OCI-LY7 (cell line): Measurements from ENCODE around the gene CEP19. TPM values are rescaled to one million over a fixed set of nuclear protein-coding genes. Genes with fewer than 3 reads are reported as not detected.
A peak's percentile ranks its signal among the peaks of the same experiment; 100 is the strongest.

Experiments
- BruUV-seq: library from RNA; stranded (reverse); fragments of 400-500 nt; replicated peaks from 2 replicates; lab custom pipeline; 2021; lab: Mats Ljungman, UMichigan
- CTCF ChIA-PET: fragments of 300-600 bp; sonication (Branson Sonifier 250); formaldehyde crosslinking; loops from one replicate; lab custom pipeline; 2022; ENCODE audit warnings: antibody characterized with exemption; ENCODE audit not compliant: unreplicated experiment; lab: Charles Lee
- POLR2A ChIA-PET: fragments of 300-600 bp; sonication (Branson Sonifier 250); formaldehyde crosslinking; loops from one replicate; lab custom pipeline; 2022; ENCODE audit warnings: antibody characterized with exemption; lab: Charles Lee
- DNase-seq: peaks from one replicate; pipeline ENCODE4 v3.0.0-alpha.2; 2015; ENCODE audit warnings: low spot score
- H2AFZ ChIP-seq: fragments of 200-600 bp; sonication (generic), shearing (Covaris generic); 2 replicates; pipeline ENCODE4 v1.6.1; 2014; ENCODE audit warnings: mild to moderate bottlenecking, antibody characterized with exemption, low read length, moderate library complexity
- H3K27ac ChIP-seq: fragments of 200-600 bp; sonication (generic); 2 replicates; pipeline ENCODE4 v1.5.1; 2014; ENCODE audit warnings: mixed run types, low read depth, mild to moderate bottlenecking, moderate library complexity, low read length, inconsistent platforms; ENCODE audit not compliant: poor library complexity, severe bottlenecking
- H3K36me3 ChIP-seq: fragments of 200-600 bp; sonication (generic); 2 replicates; pipeline ENCODE4 v1.6.1; 2014; ENCODE audit warnings: mild to moderate bottlenecking, antibody characterized with exemption, low read length, moderate library complexity, mixed read lengths; ENCODE audit not compliant: insufficient read depth
- H3K4me1 ChIP-seq: fragments of 200-600 bp; sonication (generic); 2 replicates; pipeline ENCODE4 v1.5.1; 2014; ENCODE audit warnings: mild to moderate bottlenecking, low read length; ENCODE audit not compliant: insufficient read depth, poor library complexity, severe bottlenecking
- H3K4me2 ChIP-seq: fragments of 200-600 bp; sonication (generic); 2 replicates; pipeline ENCODE4 v1.6.1; 2014; ENCODE audit warnings: mild to moderate bottlenecking, low read length
- H3K4me3 ChIP-seq: fragments of 200-600 bp; sonication (generic); 2 replicates; pipeline ENCODE4 v1.5.1; 2014; ENCODE audit warnings: mild to moderate bottlenecking, low read depth, low read length; ENCODE audit not compliant: poor library complexity, severe bottlenecking
- H3K79me2 ChIP-seq: fragments of 200-600 bp; sonication (generic); 2 replicates; pipeline ENCODE4 v1.6.1; 2016; ENCODE audit warnings: low read depth, mild to moderate bottlenecking, low read length, moderate library complexity, mixed read lengths; ENCODE audit not compliant: insufficient read depth
- H3K9me2 ChIP-seq: fragments of 200-600 bp; sonication (generic); 2 replicates; pipeline ENCODE4 v1.6.1; 2016; ENCODE audit warnings: mild to moderate bottlenecking, low read length, mixed read lengths; ENCODE audit not compliant: insufficient read depth
- H3K9me3 ChIP-seq: fragments of 200-600 bp; sonication (generic); 2 replicates; pipeline ENCODE4 v1.6.1; 2014; ENCODE audit warnings: mild to moderate bottlenecking, mixed run types, low read length, mixed read lengths
- H4K20me1 ChIP-seq: fragments of 200-600 bp; sonication (generic); 2 replicates; pipeline ENCODE4 v1.6.1; 2014; ENCODE audit warnings: mild to moderate bottlenecking, antibody characterized with exemption, low read length, moderate library complexity, mixed read lengths; ENCODE audit not compliant: insufficient read depth
- EZH2phosphoT487 ChIP-seq: fragments of 200-600 bp; sonication (generic); IDR thresholded peaks from 2 replicates; pipeline ENCODE4 v1.6.1; 2018; ENCODE audit warnings: low read depth, borderline replicate concordance, mild to moderate bottlenecking, mixed run types, antibody characterized with exemption, low read length, moderate library complexity, mixed read lengths
- intact Hi-C: fragments of 100-400 bp; cut with micrococcal nuclease; formaldehyde crosslinking; loops from one replicate; pipeline ENCODE4 v1.10.0; 2022; ENCODE audit not compliant: unreplicated experiment
- total RNA-seq, 2 experiments: library from RNA; depleted of rRNA in 1 of 2; stranded (reverse); fragments of >200 nt in 1 of 2; shearing (Covaris generic) in 1 of 2; gene quantifications; 2 replicates each; pipeline ENCODE4 v1.2.3, GENCODE V29; 2014 to 2022
- TF ChIP-seq, protein P1 (sequence below): fragments of 200-600 bp; sonication (generic); conservative IDR thresholded peaks from 2 replicates; pipeline ENCODE4 v1.5.1; 2014; ENCODE audit warnings: mild to moderate bottlenecking, antibody characterized with exemption, low read length, moderate library complexity, mixed read lengths

The CEP19 gene
- total RNA-seq, 2 experiments from 2014 or later, result 3.3 to 5.7 TPM

- DNase-seq, result no peak
- Histone ChIP-seq H3K27ac (peak overlapping the region; percentile 51), H2AFZ (peak overlapping the region; percentile 88), H3K4me1 (peaks cover 13% of the 10 kb centered on the region), H3K9me3 (no peaks in the 10 kb centered on the region), H3K79me2 (peaks cover 4% of the 10 kb centered on the region; the same call in 1 of the 2 replicates), H4K20me1 (no peaks in the 10 kb centered on the region), H3K4me3 (peak overlapping the region; percentile 86), H3K9me2 (no peaks in the 10 kb centered on the region), H3K4me2 (peak overlapping the region; percentile 64), H3K36me3 (no peaks in the 10 kb centered on the region)
- TF ChIP-seq EZH2phosphoT487, result no peak
- TF ChIP-seq, protein P1, sequence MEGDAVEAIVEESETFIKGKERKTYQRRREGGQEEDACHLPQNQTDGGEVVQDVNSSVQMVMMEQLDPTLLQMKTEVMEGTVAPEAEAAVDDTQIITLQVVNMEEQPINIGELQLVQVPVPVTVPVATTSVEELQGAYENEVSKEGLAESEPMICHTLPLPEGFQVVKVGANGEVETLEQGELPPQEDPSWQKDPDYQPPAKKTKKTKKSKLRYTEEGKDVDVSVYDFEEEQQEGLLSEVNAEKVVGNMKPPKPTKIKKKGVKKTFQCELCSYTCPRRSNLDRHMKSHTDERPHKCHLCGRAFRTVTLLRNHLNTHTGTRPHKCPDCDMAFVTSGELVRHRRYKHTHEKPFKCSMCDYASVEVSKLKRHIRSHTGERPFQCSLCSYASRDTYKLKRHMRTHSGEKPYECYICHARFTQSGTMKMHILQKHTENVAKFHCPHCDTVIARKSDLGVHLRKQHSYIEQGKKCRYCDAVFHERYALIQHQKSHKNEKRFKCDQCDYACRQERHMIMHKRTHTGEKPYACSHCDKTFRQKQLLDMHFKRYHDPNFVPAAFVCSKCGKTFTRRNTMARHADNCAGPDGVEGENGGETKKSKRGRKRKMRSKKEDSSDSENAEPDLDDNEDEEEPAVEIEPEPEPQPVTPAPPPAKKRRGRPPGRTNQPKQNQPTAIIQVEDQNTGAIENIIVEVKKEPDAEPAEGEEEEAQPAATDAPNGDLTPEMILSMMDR, result no peak
- ChIA-PET POLR2A (interaction anchor here (0.6 to 1.9 kb wide), 3 partner anchors 24 to 44 kb away, joined by 3 to 5 read pairs (median 3); no protein-coding TSS in a partner anchor), CTCF (no interaction called here)
- intact Hi-C loops, result loop anchor here (2.0 to 10.0 kb wide), 2 partner anchors 26 to 252 kb away; partner anchors contain the start of genes PAK2 and PIGZ
- TSS peak; percentile 75 for BruUV-seq
These were observed 714 bp upstream of the CEP19 start for GRCh38 chr3:196712514-196713413.

DNA sequence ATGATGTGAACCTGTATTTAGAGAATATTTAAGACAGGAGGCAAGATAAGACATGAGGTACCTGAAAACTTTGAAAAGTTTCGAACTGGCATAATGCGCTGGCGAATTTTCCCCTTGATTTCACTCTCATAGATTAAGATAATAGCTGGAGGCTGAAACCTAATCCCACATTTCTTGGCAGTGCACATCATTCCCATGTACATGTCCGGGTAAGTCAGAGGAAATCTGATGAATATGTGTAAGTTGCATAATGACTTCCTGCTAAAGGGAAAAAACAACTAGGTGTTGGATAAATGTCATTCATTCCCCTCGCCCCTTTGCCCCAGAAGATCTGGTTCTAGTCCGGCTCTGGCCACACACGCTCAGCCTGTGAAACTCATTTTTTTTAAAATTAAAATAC lies 3.6 kb downstream of the CEP19 start:
- ChIA-PET CTCF (no interaction called here), POLR2A (interaction anchor here (0.8 to 1.7 kb wide), 4 partner anchors 9 to 34 kb away, joined by 3 to 4 read pairs (median 4); no protein-coding TSS in a partner anchor)
- no peak for TF ChIP-seq EZH2phosphoT487
- TF ChIP-seq, protein P1, result no peak
- DNase-seq, result no peak
- H4K20me1 ChIP-seq, result no peaks in the 10 kb centered on the region
- no TSS peak for BruUV-seq
- H3K9me2 ChIP-seq, result no peaks in the 10 kb centered on the region
- no peak overlapping the region for H2AFZ ChIP-seq
- no peak overlapping the region for H3K4me3 ChIP-seq
- peaks cover 4% of the 10 kb centered on the region; the same call in 1 of the 2 replicates for H3K79me2 ChIP-seq
- H3K9me3 ChIP-seq, result no peaks in the 10 kb centered on the region
- H3K27ac ChIP-seq, result no peak overlapping the region
- H3K4me1 ChIP-seq, result peaks cover 13% of the 10 kb centered on the region
- no peak overlapping the region for H3K4me2 ChIP-seq
- H3K36me3 ChIP-seq, result no peaks in the 10 kb centered on the region
- intact Hi-C loops, result no loop called here

DNA sequence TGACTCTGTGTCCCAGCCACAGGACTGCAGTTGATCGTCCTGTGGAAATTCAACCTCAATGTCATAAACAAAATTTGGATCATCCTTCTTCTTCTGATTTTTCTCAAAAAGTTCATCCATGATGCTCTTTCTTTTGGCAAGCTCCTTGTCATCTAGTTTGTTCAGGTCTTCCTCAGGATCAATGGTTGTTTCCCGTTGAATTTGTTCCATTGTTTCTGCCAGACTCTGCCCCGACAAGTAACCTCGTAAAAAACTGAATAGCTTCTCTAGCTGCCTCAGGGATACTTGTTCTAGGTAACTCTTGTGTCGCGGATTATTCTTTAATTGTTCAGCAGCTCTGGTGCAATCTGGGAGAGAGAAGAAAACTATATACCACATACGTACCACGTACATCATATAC lies 4.5 kb downstream of the CEP19 start:
- H3K4me3 ChIP-seq, result no peak overlapping the region
- H3K9me3 ChIP-seq, result no peaks in the 10 kb centered on the region
- H3K9me2 ChIP-seq, result no peaks in the 10 kb centered on the region
- H3K4me1 ChIP-seq, result peaks cover 7% of the 10 kb centered on the region
- H3K27ac ChIP-seq, result no peak overlapping the region
- no peaks in the 10 kb centered on the region for H3K36me3 ChIP-seq
- H3K4me2 ChIP-seq, result no peak overlapping the region
- H4K20me1 ChIP-seq, result no peaks in the 10 kb centered on the region
- CTCF ChIA-PET, result no interaction called here
- H2AFZ ChIP-seq, result no peak overlapping the region
- H3K79me2 ChIP-seq, result peaks cover 4% of the 10 kb centered on the region; the same call in 1 of the 2 replicates
- POLR2A ChIA-PET, result interaction anchor here (0.7 to 1.2 kb wide), 5 partner anchors 8 to 642 kb away, joined by 3 to 4 read pairs (median 3); no protein-coding TSS in a partner anchor
- intact Hi-C loops, result no loop called here
- no TSS peak for BruUV-seq
- no peak for DNase-seq
- TF ChIP-seq, protein P1, result no peak
- TF ChIP-seq EZH2phosphoT487, result no peak
